Vagina (tissue), 2 donors: Measurements from ENCODE around the gene GRAMD4.

Experiments used
- POLR2A ChIP-seq, 2 donors: fragments of 450-650 bp; IDR thresholded peaks; one replicate each; pipeline ENCODE4 v1.6.1; 2017; ENCODE audit warnings: antibody characterized with exemption in 2 of 2, mild to moderate bottlenecking in 2 of 2, moderate library complexity in 2 of 2
- TF ChIP-seq, protein P1 (sequence below), 3 experiments: fragments of 450-650 bp in 2 of 3; fragments of 200-600 bp in 1 of 3; sonication (generic) in 1 of 3; IDR thresholded peaks; one replicate each; pipeline ENCODE4 v1.5.1; 2017 to 2019; ENCODE audit warnings: antibody characterized with exemption in 3 of 3, mild to moderate bottlenecking in 2 of 3, moderate library complexity in 2 of 3

DNA sequence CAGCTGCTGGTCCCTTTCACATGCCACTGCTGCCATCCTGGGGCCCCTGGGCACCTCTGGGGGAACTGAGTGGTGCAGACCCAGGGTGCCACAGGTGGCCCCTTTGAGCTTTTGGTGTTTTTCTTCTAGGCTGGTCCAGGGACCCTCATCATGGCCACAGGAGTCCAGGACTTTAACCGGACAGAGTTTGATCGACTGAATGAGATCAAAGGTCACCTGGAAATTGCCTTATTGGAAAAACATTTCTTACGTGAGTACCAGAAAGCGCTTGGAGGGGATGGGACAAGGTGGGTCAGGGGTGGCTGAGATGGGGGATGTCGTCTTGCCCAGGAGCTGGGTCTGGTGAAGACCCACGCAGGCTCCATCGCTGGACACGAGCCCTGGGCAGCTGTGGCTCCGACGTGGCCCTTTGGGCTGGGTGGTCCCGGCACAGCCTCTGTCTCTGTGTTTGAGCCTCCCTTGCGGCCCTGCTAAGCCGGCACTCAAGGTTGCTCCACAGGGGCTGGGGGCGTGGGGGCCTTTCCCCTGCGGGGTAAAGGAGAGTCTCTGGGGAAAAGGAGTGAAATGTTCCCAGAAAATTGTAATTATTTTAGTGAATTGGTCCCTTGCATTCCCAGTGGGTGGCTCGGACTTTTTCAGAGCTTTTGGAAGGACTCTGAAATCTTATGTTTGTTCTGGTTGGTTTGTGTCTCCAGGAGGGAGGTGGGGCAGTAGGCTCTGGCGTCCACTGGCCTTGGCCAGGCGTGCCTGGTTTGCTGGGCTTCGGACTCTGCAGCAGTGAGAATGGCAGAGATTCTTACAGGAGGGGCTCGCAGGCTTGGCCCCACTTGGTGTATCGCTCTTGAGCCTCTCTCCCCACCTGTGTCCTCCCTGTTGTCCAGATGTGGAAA lies 17.8 kb downstream of the GRAMD4 start:
- TF ChIP-seq POLR2A (IDR thresholded peaks at IDR 0.05), result no peak
- TF ChIP-seq, protein P1, sequence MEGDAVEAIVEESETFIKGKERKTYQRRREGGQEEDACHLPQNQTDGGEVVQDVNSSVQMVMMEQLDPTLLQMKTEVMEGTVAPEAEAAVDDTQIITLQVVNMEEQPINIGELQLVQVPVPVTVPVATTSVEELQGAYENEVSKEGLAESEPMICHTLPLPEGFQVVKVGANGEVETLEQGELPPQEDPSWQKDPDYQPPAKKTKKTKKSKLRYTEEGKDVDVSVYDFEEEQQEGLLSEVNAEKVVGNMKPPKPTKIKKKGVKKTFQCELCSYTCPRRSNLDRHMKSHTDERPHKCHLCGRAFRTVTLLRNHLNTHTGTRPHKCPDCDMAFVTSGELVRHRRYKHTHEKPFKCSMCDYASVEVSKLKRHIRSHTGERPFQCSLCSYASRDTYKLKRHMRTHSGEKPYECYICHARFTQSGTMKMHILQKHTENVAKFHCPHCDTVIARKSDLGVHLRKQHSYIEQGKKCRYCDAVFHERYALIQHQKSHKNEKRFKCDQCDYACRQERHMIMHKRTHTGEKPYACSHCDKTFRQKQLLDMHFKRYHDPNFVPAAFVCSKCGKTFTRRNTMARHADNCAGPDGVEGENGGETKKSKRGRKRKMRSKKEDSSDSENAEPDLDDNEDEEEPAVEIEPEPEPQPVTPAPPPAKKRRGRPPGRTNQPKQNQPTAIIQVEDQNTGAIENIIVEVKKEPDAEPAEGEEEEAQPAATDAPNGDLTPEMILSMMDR (IDR thresholded peaks at IDR 0.05), result no peak
